ENCODE results near the gene COG8. TPM values are rescaled to one million over a fixed set of nuclear protein-coding genes. Genes with fewer than 3 reads are reported as not detected.

Gene COG8
- total RNA-seq, 1 experiment from 2014 or later = 33.5 TPM

GRCh38 chr16:69319826-69320739 is 19.3 kb downstream of the COG8 start:
- peaks cover 97% of the 10 kb centered on the region for H3K36me3 ChIP-seq
- no peaks in the 10 kb centered on the region for H3K9me3 ChIP-seq (replicated peaks)
- H3K27ac ChIP-seq = no peak overlapping the region
- H3K27me3 ChIP-seq (replicated peaks) = no peaks in the 10 kb centered on the region
- no peaks in the 10 kb centered on the region for H3K4me1 ChIP-seq (replicated peaks)
- no peak overlapping the region for H3K4me3 ChIP-seq
- DNase-seq (ENCODE audit: low read depth in 1 of 2, low spot score in 2 of 2) = no peak

GRCh38 chr16:69319381-69319780 is 20.0 kb downstream of the COG8 start:
- Histone ChIP-seq H3K9me3 (replicated peaks) (no peaks in the 10 kb centered on the region), H3K36me3 (peaks cover 97% of the 10 kb centered on the region), H3K4me3 (no peak overlapping the region), H3K4me1 (replicated peaks) (no peaks in the 10 kb centered on the region), H3K27me3 (replicated peaks) (no peaks in the 10 kb centered on the region), H3K27ac (no peak overlapping the region)
- no peak for DNase-seq (ENCODE audit: low read depth in 1 of 2, low spot score in 2 of 2)

GRCh38 chr16:69318911-69319289 is 20.5 kb downstream of the COG8 start:
- Histone ChIP-seq H3K36me3 (peaks cover 96% of the 10 kb centered on the region), H3K4me3 (no peak overlapping the region)

GRCh38 chr16:69318177-69318910 is 21.0 kb downstream of the COG8 start:
- no peaks in the 10 kb centered on the region for H3K9me3 ChIP-seq (replicated peaks)
- no peak for DNase-seq (ENCODE audit: low read depth in 1 of 2, low spot score in 2 of 2)
- H3K36me3 ChIP-seq = peaks cover 94% of the 10 kb centered on the region
- no peaks in the 10 kb centered on the region for H3K27me3 ChIP-seq (replicated peaks)
- no peaks in the 10 kb centered on the region for H3K4me1 ChIP-seq (replicated peaks)
- H3K27ac ChIP-seq = no peak overlapping the region
- no peak overlapping the region for H3K4me3 ChIP-seq

More at GRCh38 chr16:69318911-69319289, 20.5 kb downstream of the COG8 start:
- DNase-seq (ENCODE audit: low read depth in 1 of 2, low spot score in 2 of 2) = no peak
- H3K27ac ChIP-seq = no peak overlapping the region
- H3K9me3 ChIP-seq (replicated peaks) = no peaks in the 10 kb centered on the region
- H3K27me3 ChIP-seq (replicated peaks) = no peaks in the 10 kb centered on the region
- H3K4me1 ChIP-seq (replicated peaks) = no peaks in the 10 kb centered on the region

- peaks cover 1% of the 10 kb centered on the region for H3K9me3 ChIP-seq (replicated peaks)
- H3K4me1 ChIP-seq (replicated peaks) = peaks cover 5% of the 10 kb centered on the region; the same call in 1 of the 2 replicates
- no peak overlapping the region for H3K4me3 ChIP-seq
- H3K36me3 ChIP-seq = peaks cover 88% of the 10 kb centered on the region
- DNase-seq (ENCODE audit: low read depth in 1 of 2, low spot score in 2 of 2) = no peak
- H3K27me3 ChIP-seq (replicated peaks) = no peaks in the 10 kb centered on the region
- H3K27ac ChIP-seq = no peak overlapping the region
Observed at GRCh38 chr16:69316595-69317034, 22.7 kb downstream of the COG8 start.

GRCh38 chr16:69315486-69316311 is 23.7 kb downstream of the COG8 start:
- Histone ChIP-seq H3K36me3 (peaks cover 84% of the 10 kb centered on the region), H3K9me3 (replicated peaks) (peaks cover 6% of the 10 kb centered on the region), H3K4me1 (replicated peaks) (peaks cover 6% of the 10 kb centered on the region), H3K27ac (no peak overlapping the region), H3K4me3 (no peak overlapping the region), H3K27me3 (replicated peaks) (no peaks in the 10 kb centered on the region)
- peak in 1 of 2 experiments; percentile 34 for DNase-seq (ENCODE audit: low read depth in 1 of 2, low spot score in 2 of 2)

- Histone ChIP-seq H3K27me3 (replicated peaks) (no peaks in the 10 kb centered on the region), H3K4me1 (replicated peaks) (peaks cover 9% of the 10 kb centered on the region), H3K4me3 (no peak overlapping the region), H3K9me3 (replicated peaks) (peaks cover 6% of the 10 kb centered on the region), H3K36me3 (peaks cover 72% of the 10 kb centered on the region), H3K27ac (no peak overlapping the region)
- peak in 1 of 2 experiments; percentile 28 for DNase-seq (ENCODE audit: low read depth in 1 of 2, low spot score in 2 of 2)
Observed at GRCh38 chr16:69314534-69314933, 24.8 kb downstream of the COG8 start.

GRCh38 chr16:69313469-69313868 is 25.9 kb downstream of the COG8 start:
- Histone ChIP-seq H3K27me3 (replicated peaks) (no peaks in the 10 kb centered on the region), H3K36me3 (peaks cover 61% of the 10 kb centered on the region), H3K4me3 (no peak overlapping the region), H3K27ac (no peak overlapping the region), H3K9me3 (replicated peaks) (peaks cover 6% of the 10 kb centered on the region), H3K4me1 (replicated peaks) (peaks cover 9% of the 10 kb centered on the region)
- no peak for DNase-seq (ENCODE audit: low read depth in 1 of 2, low spot score in 2 of 2)

GRCh38 chr16:69311533-69312387 is 27.6 kb downstream of the COG8 start:
- peak in 1 of 2 experiments; percentile 71 for DNase-seq (ENCODE audit: low read depth in 1 of 2, low spot score in 2 of 2)
- peak overlapping the region; percentile 97 for H3K4me3 ChIP-seq

GRCh38 chr16:69310653-69311532 is 28.5 kb downstream of the COG8 start, which contains the start of gene VPS4A:
Gene VPS4A, plus strand, starts transcription at chr16:69311350. Its CDS starts 162 bp downstream, at chr16:69311512.
- Histone ChIP-seq H3K36me3 (peaks cover 39% of the 10 kb centered on the region), H3K27ac (peak within 1 kb of the TSS; percentile 55), H3K4me3 (peak within 1 kb of the TSS; percentile 97), H3K9me3 (replicated peaks) (peaks cover 6% of the 10 kb centered on the region), H3K27me3 (replicated peaks) (no peaks in the 10 kb centered on the region), H3K4me1 (replicated peaks) (peaks cover 9% of the 10 kb centered on the region)
- peak; percentile 97 to 99 for DNase-seq (ENCODE audit: low read depth in 1 of 2, low spot score in 2 of 2)

More at GRCh38 chr16:69311533-69312387, 27.6 kb downstream of the COG8 start:
- peaks cover 9% of the 10 kb centered on the region for H3K4me1 ChIP-seq (replicated peaks)
- H3K27ac ChIP-seq = peak overlapping the region; percentile 49
- peaks cover 6% of the 10 kb centered on the region for H3K9me3 ChIP-seq (replicated peaks)
- H3K36me3 ChIP-seq = peaks cover 48% of the 10 kb centered on the region
- no peaks in the 10 kb centered on the region for H3K27me3 ChIP-seq (replicated peaks)

GRCh38 chr16:69309316-69309715 is 30.0 kb downstream of the COG8 start:
- H3K27me3 ChIP-seq (replicated peaks) = no peaks in the 10 kb centered on the region
- H3K9me3 ChIP-seq (replicated peaks) = peaks cover 6% of the 10 kb centered on the region
- H3K27ac ChIP-seq = no peak overlapping the region
- no peak for DNase-seq (ENCODE audit: low read depth in 1 of 2, low spot score in 2 of 2)
- H3K36me3 ChIP-seq = peaks cover 23% of the 10 kb centered on the region
- peaks cover 9% of the 10 kb centered on the region for H3K4me1 ChIP-seq (replicated peaks)
- no peak overlapping the region for H3K4me3 ChIP-seq

- peaks cover 6% of the 10 kb centered on the region for H3K9me3 ChIP-seq (replicated peaks)
- H3K4me3 ChIP-seq = no peak overlapping the region
Observed at GRCh38 chr16:69307856-69308255, 31.5 kb downstream of the COG8 start.

More at GRCh38 chr16:69307856-69308255, 31.5 kb downstream of the COG8 start:
- Histone ChIP-seq H3K27ac (no peak overlapping the region), H3K27me3 (replicated peaks) (no peaks in the 10 kb centered on the region), H3K4me1 (replicated peaks) (peaks cover 9% of the 10 kb centered on the region), H3K36me3 (peaks cover 11% of the 10 kb centered on the region)
- no peak for DNase-seq (ENCODE audit: low read depth in 1 of 2, low spot score in 2 of 2)
